ENCODE data around the gene UBE2N.

DNA sequence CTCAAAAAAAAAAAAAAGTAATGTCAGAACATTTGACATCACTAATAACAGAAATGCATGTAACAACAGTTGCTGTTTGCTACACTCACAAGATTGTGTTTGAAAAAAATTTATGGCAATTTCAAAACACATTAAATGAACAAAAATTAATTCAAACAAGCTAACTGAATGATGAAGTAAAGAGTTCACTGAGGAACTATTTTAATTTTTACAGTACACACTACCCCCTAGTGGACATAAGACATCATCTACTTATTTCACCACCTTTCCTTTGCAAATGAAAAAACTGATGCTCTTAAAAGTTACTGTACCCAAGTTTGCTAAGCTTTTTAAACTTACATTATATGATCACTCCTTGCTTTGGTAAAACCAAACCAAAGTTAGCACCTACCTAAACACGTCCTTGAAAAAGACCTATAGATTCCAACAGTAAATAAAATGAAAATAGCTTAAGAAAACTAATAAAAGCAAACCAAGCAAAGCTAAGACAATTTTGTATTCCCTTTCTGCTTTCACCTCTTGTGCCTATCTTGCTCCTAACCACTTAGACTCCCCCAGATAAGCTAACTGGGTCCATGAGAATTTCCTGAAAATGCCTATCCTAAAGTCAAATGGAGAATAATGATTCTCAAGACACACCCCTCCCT is 22.2 kb downstream of the UBE2N start:
- TF ChIP-seq, protein P1, sequence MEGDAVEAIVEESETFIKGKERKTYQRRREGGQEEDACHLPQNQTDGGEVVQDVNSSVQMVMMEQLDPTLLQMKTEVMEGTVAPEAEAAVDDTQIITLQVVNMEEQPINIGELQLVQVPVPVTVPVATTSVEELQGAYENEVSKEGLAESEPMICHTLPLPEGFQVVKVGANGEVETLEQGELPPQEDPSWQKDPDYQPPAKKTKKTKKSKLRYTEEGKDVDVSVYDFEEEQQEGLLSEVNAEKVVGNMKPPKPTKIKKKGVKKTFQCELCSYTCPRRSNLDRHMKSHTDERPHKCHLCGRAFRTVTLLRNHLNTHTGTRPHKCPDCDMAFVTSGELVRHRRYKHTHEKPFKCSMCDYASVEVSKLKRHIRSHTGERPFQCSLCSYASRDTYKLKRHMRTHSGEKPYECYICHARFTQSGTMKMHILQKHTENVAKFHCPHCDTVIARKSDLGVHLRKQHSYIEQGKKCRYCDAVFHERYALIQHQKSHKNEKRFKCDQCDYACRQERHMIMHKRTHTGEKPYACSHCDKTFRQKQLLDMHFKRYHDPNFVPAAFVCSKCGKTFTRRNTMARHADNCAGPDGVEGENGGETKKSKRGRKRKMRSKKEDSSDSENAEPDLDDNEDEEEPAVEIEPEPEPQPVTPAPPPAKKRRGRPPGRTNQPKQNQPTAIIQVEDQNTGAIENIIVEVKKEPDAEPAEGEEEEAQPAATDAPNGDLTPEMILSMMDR (IDR thresholded peaks at IDR 0.05) = peak; percentile 44 to 82 (median 79)
- TF ChIP-seq POLR2A (IDR thresholded peaks at IDR 0.05) (no peak), POLR2AphosphoS5 (IDR thresholded peaks at IDR 0.05) (no peak)

Measured in prostate gland (tissue), 2 donors.